Right cardiac atrium (tissue), 5 donors: ENCODE measurements around the gene FAT1. TPM values are rescaled to one million over a fixed set of nuclear protein-coding genes. Genes with fewer than 3 reads are reported as not detected.

ENCODE experiments used
- polyA plus RNA-seq: library from polyadenylated mRNA; stranded (reverse); fragments of 200-250 nt; gene quantifications from one replicate; pipeline ENCODE4 v1.2.3, GENCODE V29; 2013
- total RNA-seq, 4 donors: library from RNA; stranded (reverse); fragmentation: NEBNext Ultra II Directional; extraction: Animal tissue kit (Norgen Biotek cat#: 25700); gene quantifications; one replicate each; pipeline ENCODE4 v1.2.1, GENCODE V29; 2021
- donor health status: healthy with polysubstance abuse.
- donor health status: DM: no; HTN: yes; CAD: no.
- donor health status: DM: no; HTN: no; CAD: no.
- donor health status: DM: no; HTN: yes; CAD: no; lungs with severe emphysema.
- donor health status: DM: yes; HTN: yes; CAD: no.

FAT1 gene
- total and polyA plus RNA-seq, 5 donors = 29.7 to 95.2 (median 77.1) TPM

Other genes starting within 250 kb of the FAT1 start
- gene MTNR1A, start 168.3 kb downstream of the FAT1 start, total RNA-seq = not detected
- gene MTNR1A, start 168.3 kb downstream of the FAT1 start, polyA plus RNA-seq = not detected